ENCODE data around the gene ADAM12. TPM values are rescaled to one million over a fixed set of nuclear protein-coding genes. Genes with fewer than 3 reads are reported as not detected.

The ADAM12 gene
- total RNA-seq, 4 donors from 2014 or later = under 0.01 to 1.3 (median 1.0) TPM

- TF ChIP-seq POLR2AphosphoS5 (IDR thresholded peaks at IDR 0.05) (no peak), POLR2A (IDR thresholded peaks at IDR 0.05; ENCODE audit: low read depth) (no peak), CTCF (IDR thresholded peaks at IDR 0.05) (no peak), EP300 (IDR thresholded peaks at IDR 0.05) (no peak)
- no peaks in the 10 kb centered on the region for H3K36me3 ChIP-seq
- 70% methylated on average over 5 of the region's 5 CpGs for WGBS
- no peak for DNase-seq (ENCODE audit: extremely low spot score)
- no peaks in the 10 kb centered on the region for H3K9me3 ChIP-seq
- H3K4me3 ChIP-seq = no peak overlapping the region
- peaks cover 5 to 20% (median 15%) of the 10 kb centered on the region in 4 donors for H3K4me1 ChIP-seq
- peaks cover 0 to 9% (median 0%) of the 10 kb centered on the region in 4 donors for H3K27me3 ChIP-seq
- intact Hi-C loops (cut with DNase I) = no loop called here
- no peak overlapping the region for H3K27ac ChIP-seq (replicated peaks in 1 of 4)
Observed at GRCh38 chr10:126046831-126047230, 341.4 kb downstream of the ADAM12 start.

- Histone ChIP-seq H3K4me3 (no peak overlapping the region), H3K27ac (replicated peaks in 1 of 4) (no peak overlapping the region), H3K27me3 (peaks cover 0 to 9% (median 0%) of the 10 kb centered on the region in 4 donors), H3K4me1 (peaks cover 9 to 22% (median 20%) of the 10 kb centered on the region in 4 donors), H3K9me3 (no peaks in the 10 kb centered on the region), H3K36me3 (no peaks in the 10 kb centered on the region)
- TF ChIP-seq CTCF (IDR thresholded peaks at IDR 0.05) (no peak), POLR2AphosphoS5 (IDR thresholded peaks at IDR 0.05) (no peak), EP300 (IDR thresholded peaks at IDR 0.05) (no peak), POLR2A (IDR thresholded peaks at IDR 0.05; ENCODE audit: low read depth) (no peak)
- no peak for DNase-seq (ENCODE audit: extremely low spot score)
- intact Hi-C loops (cut with DNase I) = no loop called here
- WGBS = 76% methylated on average over 3 of the region's 3 CpGs
Observed at GRCh38 chr10:126045861-126046260, 342.4 kb downstream of the ADAM12 start.

- H3K27ac ChIP-seq (replicated peaks in 1 of 4) = no peak overlapping the region
- H3K9me3 ChIP-seq = no peaks in the 10 kb centered on the region
- TF ChIP-seq POLR2AphosphoS5 (IDR thresholded peaks at IDR 0.05) (no peak), POLR2A (IDR thresholded peaks at IDR 0.05; ENCODE audit: low read depth) (no peak), EP300 (IDR thresholded peaks at IDR 0.05) (no peak), CTCF (IDR thresholded peaks at IDR 0.05) (no peak)
- H3K4me3 ChIP-seq = no peak overlapping the region
- intact Hi-C loops (cut with DNase I) = no loop called here
- H3K27me3 ChIP-seq = peaks cover 0 to 9% (median 0%) of the 10 kb centered on the region in 4 donors
- peaks cover 9 to 14% (median 10%) of the 10 kb centered on the region in 4 donors for H3K4me1 ChIP-seq
- no peak for DNase-seq (ENCODE audit: extremely low spot score)
- 89% methylated on average over 4 of the region's 10 CpGs for WGBS
- H3K36me3 ChIP-seq = no peaks in the 10 kb centered on the region
Observed at GRCh38 chr10:126043389-126043788, 344.9 kb downstream of the ADAM12 start.

GRCh38 chr10:126042906-126043305 lies 345.4 kb downstream of the ADAM12 start:
- H3K9me3 ChIP-seq = no peaks in the 10 kb centered on the region
- no peak overlapping the region for H3K27ac ChIP-seq (replicated peaks in 1 of 4)
- no peak for DNase-seq (ENCODE audit: extremely low spot score)
- intact Hi-C loops (cut with DNase I) = no loop called here
- no peaks in the 10 kb centered on the region for H3K36me3 ChIP-seq
- 93% methylated on average over 9 of the region's 10 CpGs for WGBS
- H3K27me3 ChIP-seq = peaks cover 0 to 9% (median 0%) of the 10 kb centered on the region in 4 donors
- TF ChIP-seq EP300 (IDR thresholded peaks at IDR 0.05) (no peak), POLR2A (IDR thresholded peaks at IDR 0.05; ENCODE audit: low read depth) (no peak), POLR2AphosphoS5 (IDR thresholded peaks at IDR 0.05) (no peak), CTCF (IDR thresholded peaks at IDR 0.05) (no peak)
- H3K4me3 ChIP-seq = no peak overlapping the region
- peaks cover 9 to 14% (median 10%) of the 10 kb centered on the region in 4 donors for H3K4me1 ChIP-seq

- DNase-seq (ENCODE audit: extremely low spot score) = no peak
- Histone ChIP-seq H3K4me1 (peaks cover 9 to 14% (median 10%) of the 10 kb centered on the region in 4 donors), H3K27ac (replicated peaks in 1 of 4) (peak overlapping the region in 1 of 4 donors; percentile 19), H3K9me3 (no peaks in the 10 kb centered on the region), H3K4me3 (peak overlapping the region in 1 of 4 donors; percentile 0), H3K27me3 (peaks cover 0 to 9% (median 0%) of the 10 kb centered on the region in 4 donors), H3K36me3 (no peaks in the 10 kb centered on the region)
- 98% methylated on average over 4 of the region's 4 CpGs for WGBS
- TF ChIP-seq EP300 (IDR thresholded peaks at IDR 0.05) (no peak), POLR2AphosphoS5 (IDR thresholded peaks at IDR 0.05) (no peak), POLR2A (IDR thresholded peaks at IDR 0.05; ENCODE audit: low read depth) (no peak), CTCF (IDR thresholded peaks at IDR 0.05) (no peak)
- intact Hi-C loops (cut with DNase I) = no loop called here
Observed at GRCh38 chr10:126042354-126042753, 345.9 kb downstream of the ADAM12 start.
